ENCODE results near the gene EEF1G.
A peak's percentile ranks its signal among the peaks of the same experiment; 100 is the strongest.
"Not testable (repeated sequence)": the region's sequence is repeated elsewhere in the genome, so short reads cannot be mapped to it uniquely, and the experiment has no call there.

EEF1G gene

DNA sequence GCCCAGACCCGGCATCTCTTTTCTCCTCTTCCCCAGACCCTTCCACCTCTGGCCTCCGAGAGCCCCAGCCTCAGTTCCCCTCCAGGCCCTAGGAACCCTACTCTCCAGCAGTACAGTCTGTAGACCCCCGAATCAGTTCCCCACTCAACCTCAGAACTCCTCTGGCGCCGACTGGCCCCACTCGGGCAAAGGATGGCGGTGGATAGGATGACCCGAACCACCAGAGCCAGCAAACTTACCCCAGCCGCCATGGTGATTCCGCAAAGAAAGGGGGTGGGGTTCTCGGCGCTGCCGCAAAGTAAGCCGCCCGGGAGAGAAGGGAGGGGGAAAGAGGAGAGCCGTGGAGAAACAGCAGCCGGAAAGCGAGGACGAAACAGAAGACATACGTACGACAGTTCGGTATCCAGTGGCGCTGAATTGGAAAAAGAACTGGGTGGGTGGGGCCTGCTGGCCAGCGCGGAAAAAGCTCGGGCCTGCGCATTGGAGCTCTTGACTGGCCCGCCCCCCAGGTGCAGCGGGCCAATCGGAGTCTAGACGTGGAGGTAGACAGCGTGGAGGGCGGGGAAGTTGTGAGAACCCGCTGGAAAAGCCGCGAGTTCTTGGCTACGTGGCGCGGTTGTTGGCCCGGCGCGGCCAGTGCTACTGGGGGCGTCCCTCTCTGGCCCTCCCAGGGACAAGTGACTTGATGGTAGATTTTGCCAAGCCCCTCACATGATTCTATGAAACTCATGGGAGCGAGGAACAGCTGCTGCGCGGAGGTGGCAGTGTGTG lies at the start of gene EEF1G:
Gene EEF1G, minus strand, starts transcription at position 300 of the 771 bp plus-strand sequence. Its CDS starts 49 bp downstream, at position 251.
- H3K27ac ChIP-seq: peak within 1 kb of the TSS; percentile 79
- TF ChIP-seq, protein P1, sequence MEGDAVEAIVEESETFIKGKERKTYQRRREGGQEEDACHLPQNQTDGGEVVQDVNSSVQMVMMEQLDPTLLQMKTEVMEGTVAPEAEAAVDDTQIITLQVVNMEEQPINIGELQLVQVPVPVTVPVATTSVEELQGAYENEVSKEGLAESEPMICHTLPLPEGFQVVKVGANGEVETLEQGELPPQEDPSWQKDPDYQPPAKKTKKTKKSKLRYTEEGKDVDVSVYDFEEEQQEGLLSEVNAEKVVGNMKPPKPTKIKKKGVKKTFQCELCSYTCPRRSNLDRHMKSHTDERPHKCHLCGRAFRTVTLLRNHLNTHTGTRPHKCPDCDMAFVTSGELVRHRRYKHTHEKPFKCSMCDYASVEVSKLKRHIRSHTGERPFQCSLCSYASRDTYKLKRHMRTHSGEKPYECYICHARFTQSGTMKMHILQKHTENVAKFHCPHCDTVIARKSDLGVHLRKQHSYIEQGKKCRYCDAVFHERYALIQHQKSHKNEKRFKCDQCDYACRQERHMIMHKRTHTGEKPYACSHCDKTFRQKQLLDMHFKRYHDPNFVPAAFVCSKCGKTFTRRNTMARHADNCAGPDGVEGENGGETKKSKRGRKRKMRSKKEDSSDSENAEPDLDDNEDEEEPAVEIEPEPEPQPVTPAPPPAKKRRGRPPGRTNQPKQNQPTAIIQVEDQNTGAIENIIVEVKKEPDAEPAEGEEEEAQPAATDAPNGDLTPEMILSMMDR (IDR thresholded peaks at IDR 0.05): no peak
- TF ChIP-seq ZFX (IDR thresholded peaks at IDR 0.05; ENCODE audit: borderline replicate concordance): no peak

DNA sequence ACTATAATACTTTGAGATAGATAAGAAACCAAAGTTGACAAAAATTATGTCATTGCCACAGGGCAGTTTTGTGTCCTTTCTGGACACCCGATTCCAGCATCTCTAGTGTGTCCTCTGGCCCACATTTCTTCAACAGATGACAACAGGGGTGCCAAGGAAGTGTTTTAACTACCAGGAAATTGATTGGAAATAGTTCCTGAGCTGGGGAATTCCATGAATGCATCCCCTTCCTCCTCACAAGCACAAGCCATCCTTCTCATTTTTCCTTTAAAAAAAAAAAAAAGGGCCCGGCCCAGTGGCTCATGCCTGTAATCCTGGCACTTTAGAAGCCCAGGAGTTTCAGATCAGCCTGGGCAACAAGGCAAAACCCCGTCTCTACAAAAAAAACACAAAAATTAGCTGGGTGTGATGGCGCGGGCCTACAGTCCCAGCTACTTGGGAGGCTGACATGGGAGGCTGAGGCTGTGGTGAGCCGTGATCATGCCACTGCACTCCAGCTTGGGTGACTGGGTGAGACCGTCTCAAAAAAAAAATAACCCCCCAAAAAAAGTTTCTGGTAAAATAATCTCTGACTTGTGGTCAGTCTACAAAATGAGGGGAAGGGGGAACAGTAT lies 48.9 kb upstream of the EEF1G start:
- TF ChIP-seq, protein P1 (IDR thresholded peaks at IDR 0.05): no peak
- no peak for TF ChIP-seq ZFX (IDR thresholded peaks at IDR 0.05; ENCODE audit: borderline replicate concordance)
- H3K27ac ChIP-seq: peak overlapping the region; percentile 89

DNA sequence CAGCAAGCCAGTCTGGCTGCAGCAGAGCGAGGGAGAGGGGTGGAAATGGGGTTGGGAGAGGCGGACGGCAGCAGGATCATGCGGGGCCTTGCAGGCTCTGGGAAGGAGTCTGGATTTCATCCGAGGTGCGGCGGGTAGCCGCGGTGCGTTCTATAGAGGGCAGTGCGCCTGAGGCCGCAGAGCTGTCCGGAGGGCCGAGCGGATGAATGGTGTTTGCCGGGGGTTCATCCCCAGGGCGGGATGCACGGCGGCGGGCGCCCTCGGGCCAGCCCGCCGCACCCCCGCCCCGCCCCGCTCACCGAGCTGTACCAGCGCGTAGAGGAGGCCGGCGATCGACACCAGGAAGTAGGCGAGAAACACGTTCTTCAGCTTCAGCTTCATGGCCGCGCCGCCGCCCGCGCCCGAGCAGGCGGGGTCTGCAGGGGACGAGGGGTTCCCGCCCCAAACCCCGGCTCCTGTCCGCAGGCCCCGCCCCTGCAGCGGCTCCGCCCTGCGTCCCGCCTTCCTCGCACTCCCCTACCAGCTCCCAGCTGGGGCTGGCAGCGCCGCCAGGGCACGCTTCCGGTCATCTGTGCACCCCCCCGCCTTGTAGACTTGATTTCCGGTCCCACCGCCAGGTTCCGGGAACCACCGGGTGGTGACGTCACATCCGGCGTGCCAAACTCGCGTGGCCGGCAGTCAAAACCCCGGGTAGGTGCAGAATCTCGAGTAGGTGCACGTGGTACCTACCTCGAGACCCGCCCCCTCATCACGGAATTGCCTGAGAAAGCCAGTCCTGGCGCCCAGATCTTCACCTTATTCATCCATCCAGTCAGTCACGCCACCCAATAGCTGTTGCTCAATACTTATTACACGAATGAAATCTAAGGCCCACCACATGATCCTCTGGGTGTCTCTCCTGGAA lies 48.1 kb upstream of the EEF1G start, which contains the start of gene B3GAT3:
Gene B3GAT3, minus strand, starts transcription at position 420 of the 904 bp plus-strand sequence. Its CDS starts 39 bp downstream, at position 381.
- TF ChIP-seq, protein P1 (IDR thresholded peaks at IDR 0.05): no peak
- no peak for TF ChIP-seq ZFX (IDR thresholded peaks at IDR 0.05; ENCODE audit: borderline replicate concordance)
- H3K27ac ChIP-seq: peak within 1 kb of the TSS; percentile 89

DNA sequence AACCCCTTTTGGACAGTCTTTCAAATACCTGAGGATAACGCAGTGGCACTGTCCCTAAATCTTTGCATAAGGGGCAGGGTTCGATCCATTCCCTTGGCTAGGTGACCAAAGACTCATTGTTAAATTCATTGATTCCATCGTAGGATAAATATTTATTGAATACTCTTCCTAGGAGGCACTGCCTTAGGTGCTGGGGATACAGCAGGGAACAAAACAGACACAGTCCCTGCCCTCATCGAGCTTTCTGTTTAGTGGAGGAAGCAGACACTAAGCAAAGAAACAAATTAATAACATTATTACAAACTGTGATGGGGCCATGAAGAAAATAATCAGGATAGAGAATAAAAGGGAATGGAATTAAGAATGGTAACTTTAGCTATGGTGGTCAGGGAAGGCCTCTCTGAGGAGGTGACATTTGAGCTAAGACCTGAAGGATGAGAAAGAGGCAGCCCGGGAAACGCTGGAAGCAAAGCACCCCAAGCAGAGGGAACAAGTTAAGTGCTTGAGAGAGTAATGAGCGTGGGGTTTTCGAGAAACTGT lies 47.4 kb upstream of the EEF1G start:
- TF ChIP-seq ZFX (IDR thresholded peaks at IDR 0.05; ENCODE audit: borderline replicate concordance): no peak
- TF ChIP-seq, protein P1 (IDR thresholded peaks at IDR 0.05): no peak
- peak overlapping the region; percentile 89 for H3K27ac ChIP-seq

- not testable (repeated sequence) for H3K27ac ChIP-seq
Observed at GRCh38 chr11:62616957-62617356, 43.3 kb upstream of the EEF1G start.

GRCh38 chr11:62615521-62615920 lies 41.8 kb upstream of the EEF1G start:
- peak overlapping the region; percentile 81 for H3K27ac ChIP-seq
- no peak for TF ChIP-seq ZFX (IDR thresholded peaks at IDR 0.05; ENCODE audit: borderline replicate concordance)
- TF ChIP-seq, protein P1 (IDR thresholded peaks at IDR 0.05): no peak

GRCh38 chr11:62614275-62614674 lies 40.6 kb upstream of the EEF1G start:
- H3K27ac ChIP-seq: peak overlapping the region; percentile 81
- no peak for TF ChIP-seq ZFX (IDR thresholded peaks at IDR 0.05; ENCODE audit: borderline replicate concordance)
- TF ChIP-seq, protein P1 (IDR thresholded peaks at IDR 0.05): no peak

Data from 22Rv1 (cell line).